Muscle of back (tissue), 13 donors: ENCODE results near the gene NFE2L2. TPM values are rescaled to one million over a fixed set of nuclear protein-coding genes. Genes with fewer than 3 reads are reported as not detected.
A peak's percentile ranks its signal among the peaks of the same experiment; 100 is the strongest.
"Not testable (repeated sequence)": the region's sequence is repeated elsewhere in the genome, so short reads cannot be mapped to it uniquely, and the experiment has no call there.

ENCODE experiments used
- DNase-seq, 3 donors: peaks; one replicate each; pipeline versions ENCODE4 v3.0.0 to v3.0.0-alpha.2; 2013
- long read RNA-seq, 9 donors: transcript quantifications; one replicate each; lab custom pipeline, GENCODE V29; 2026
- polyA plus RNA-seq, 10 donors: library from polyadenylated mRNA; unstranded; fragments of 120-200 nt; gene quantifications; one replicate each; pipeline ENCODE4 v1.2.1, GENCODE V29; 2013; ENCODE audit not compliant: insufficient read length in 10 of 10

The NFE2L2 gene
- 10 to 100 TPM; 49.5 to 73.1 (median 61.7) TPM for polyA plus RNA-seq
- long read RNA-seq, donor 1, transcript NFE2L2-201 (5 exons, 2,853 nt) = major isoform, 17 of 26 reads
- long read RNA-seq, donor 1, partial matches to known transcripts = 0 of 26 reads
- long read RNA-seq, donor 1, other reads (novel, unspliced or antisense) = 0 of 26 reads
- long read RNA-seq, donor 2, transcript NFE2L2-201 (5 exons, 2,853 nt) = major isoform, 7 of 14 reads
- long read RNA-seq, donor 2, partial matches to known transcripts = 0 of 14 reads
- long read RNA-seq, donor 2, other reads (novel, unspliced or antisense) = 0 of 14 reads
- long read RNA-seq, donor 3 = 0 reads
- long read RNA-seq, donor 4, transcript NFE2L2-201 (5 exons, 2,853 nt) = major isoform, 10 of 15 reads
- long read RNA-seq, donor 4, partial matches to known transcripts = 0 of 15 reads
- long read RNA-seq, donor 4, other reads (novel, unspliced or antisense) = 0 of 15 reads
- long read RNA-seq, donor 5, transcript NFE2L2-210 (2 exons, 521 nt) = major isoform, 10 of 21 reads
- long read RNA-seq, donor 5, partial matches to known transcripts = 0 of 21 reads
- long read RNA-seq, donor 5, other reads (novel, unspliced or antisense) = 0 of 21 reads
- long read RNA-seq, donor 6, transcript NFE2L2-202 (5 exons, 2,651 nt) = minor isoform, 7 of 23 reads
- long read RNA-seq, donor 6, transcript NFE2L2-201 (5 exons, 2,853 nt) = major isoform, 13 of 23 reads
- long read RNA-seq, donor 6, partial matches to known transcripts = 0 of 23 reads
- long read RNA-seq, donor 6, other reads (novel, unspliced or antisense) = 0 of 23 reads
- long read RNA-seq, donor 7, transcript NFE2L2-201 (5 exons, 2,853 nt) = major isoform, 8 of 14 reads
- long read RNA-seq, donor 7, partial matches to known transcripts = 0 of 14 reads
- long read RNA-seq, donor 7, other reads (novel, unspliced or antisense) = 0 of 14 reads
- long read RNA-seq, donor 8, transcript NFE2L2-201 (5 exons, 2,853 nt) = major isoform, 8 of 13 reads
- long read RNA-seq, donor 8, partial matches to known transcripts = 0 of 13 reads
- long read RNA-seq, donor 8, other reads (novel, unspliced or antisense) = 0 of 13 reads
- long read RNA-seq, donor 9, partial matches to known transcripts = 0 of 2 reads
- long read RNA-seq, donor 9, other reads (novel, unspliced or antisense) = 0 of 2 reads

GRCh38 chr2:177264693-177265587, at the start of gene NFE2L2:
NFE2L2 (minus strand) TSS chr2:177264727; CDS start chr2:177264576, 151 bp downstream.
- DNase-seq = peak; percentile 95 to 98 (median 96)

DNA sequence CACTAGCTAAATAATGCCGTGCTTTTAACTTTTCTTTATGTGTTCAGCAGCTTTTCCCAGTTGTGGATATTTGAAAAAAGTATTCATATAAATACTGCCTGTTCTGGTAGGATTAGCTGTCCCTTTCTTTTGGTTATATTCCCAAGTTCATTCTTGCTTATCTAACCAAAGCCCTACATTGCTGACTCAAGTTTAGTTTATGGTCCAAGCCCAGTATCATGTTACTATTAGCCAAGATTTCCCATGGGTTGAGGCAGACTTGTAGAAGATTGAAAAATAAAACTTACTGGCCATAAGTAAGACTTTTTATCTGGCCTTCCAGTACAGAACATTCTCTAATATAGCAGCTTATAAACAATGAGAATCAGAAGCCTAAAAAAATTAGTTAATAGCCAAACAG, 49.7 kb upstream of the NFE2L2 start:
- DNase-seq = no peak

DNA sequence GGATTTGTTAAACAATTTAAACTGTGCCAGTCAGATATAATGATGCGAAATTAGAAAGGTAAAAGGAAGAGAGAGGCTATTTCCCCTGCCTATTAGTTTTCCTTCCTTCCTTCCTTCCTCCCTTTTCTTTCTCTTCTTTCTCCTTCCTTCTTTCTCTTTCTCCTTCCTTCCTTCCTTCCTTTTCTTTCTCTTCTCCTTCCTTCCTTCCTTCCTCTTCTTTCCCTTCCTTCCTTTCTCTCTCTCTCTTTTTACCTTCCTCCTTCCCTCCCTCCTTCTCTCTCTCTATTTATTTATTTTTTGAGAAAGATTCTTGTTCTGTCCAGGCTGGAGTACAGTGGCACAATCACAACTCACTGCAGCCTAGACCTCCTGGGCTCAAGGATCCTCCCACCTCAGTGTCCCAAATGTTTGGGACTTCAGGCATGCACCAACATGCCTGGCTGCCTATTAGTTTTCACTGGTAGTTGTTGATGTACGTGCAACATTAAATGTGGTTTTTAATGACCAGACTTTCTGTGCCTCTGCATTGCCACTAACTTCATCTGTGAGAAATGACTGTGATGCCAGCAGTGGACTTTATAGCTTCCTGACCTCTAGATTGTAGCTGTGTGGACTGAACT, 48.7 kb upstream of the NFE2L2 start:
- DNase-seq = no peak

GRCh38 chr2:177312562-177312961, 48.0 kb upstream of the NFE2L2 start:
- DNase-seq = no peak

- DNase-seq = not testable (repeated sequence)
Measured at GRCh38 chr2:177309672-177310309, 45.3 kb upstream of the NFE2L2 start.

GRCh38 chr2:177306550-177306949, 42.0 kb upstream of the NFE2L2 start:
- DNase-seq = no peak

DNA sequence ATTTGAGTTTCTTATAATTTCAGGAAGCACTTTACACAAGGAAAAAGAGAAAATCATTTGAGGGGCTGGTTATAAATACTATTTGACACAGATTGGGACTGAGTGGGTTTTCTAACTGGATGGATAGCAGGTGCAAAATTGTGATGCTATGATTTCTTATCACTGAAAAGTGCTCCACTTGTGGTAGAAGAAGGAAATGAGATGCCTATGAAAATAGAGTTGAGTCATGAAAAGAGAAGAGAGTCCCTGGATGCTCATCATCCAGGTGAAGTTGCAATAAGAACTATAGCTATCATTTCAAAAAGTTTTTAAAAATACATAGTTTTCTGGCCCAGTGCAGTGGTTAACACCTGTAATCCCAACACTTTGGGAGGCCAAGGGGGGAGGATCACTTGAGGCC, 39.4 kb upstream of the NFE2L2 start:
- DNase-seq = no peak

DNA sequence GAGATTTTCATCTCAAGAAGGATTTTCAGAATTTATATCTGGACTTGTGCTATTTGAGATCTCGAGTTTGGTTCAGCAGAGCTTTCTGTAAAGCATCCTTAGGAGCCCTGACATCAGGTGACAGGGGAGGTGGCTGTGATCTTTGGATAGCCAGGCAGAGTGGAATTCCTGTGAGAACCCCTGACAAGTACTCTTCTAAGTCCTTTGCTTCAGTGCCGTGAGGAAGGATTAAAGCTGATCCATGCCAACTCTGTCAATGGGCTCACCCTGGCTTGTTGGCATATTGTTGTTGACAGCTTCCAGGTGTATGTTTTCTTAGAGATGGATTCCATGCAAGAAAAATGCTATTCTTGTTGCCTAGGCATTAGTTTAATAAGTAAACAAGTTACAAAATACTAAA, 38.0 kb upstream of the NFE2L2 start:
- no peak for DNase-seq

DNA sequence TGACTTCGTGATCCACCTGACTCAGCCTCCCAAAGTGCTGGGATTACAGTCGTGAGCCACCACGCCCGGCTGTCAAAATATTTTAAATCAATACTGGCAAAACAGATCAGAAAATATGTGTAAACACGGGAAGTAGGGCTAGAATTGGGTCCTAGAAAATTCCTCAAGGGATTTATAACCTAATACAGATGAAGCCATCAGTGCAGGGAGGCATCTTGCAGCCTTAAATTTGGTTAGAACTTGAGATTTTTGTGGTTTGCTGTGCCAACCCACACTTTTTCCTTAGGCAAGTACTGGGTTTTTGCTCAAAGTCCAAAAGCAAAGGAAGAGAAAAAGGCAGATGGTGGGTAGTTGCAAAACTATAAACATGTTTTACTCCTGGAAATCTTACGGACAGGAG, 33.7 kb upstream of the NFE2L2 start:
- DNase-seq = no peak

DNA sequence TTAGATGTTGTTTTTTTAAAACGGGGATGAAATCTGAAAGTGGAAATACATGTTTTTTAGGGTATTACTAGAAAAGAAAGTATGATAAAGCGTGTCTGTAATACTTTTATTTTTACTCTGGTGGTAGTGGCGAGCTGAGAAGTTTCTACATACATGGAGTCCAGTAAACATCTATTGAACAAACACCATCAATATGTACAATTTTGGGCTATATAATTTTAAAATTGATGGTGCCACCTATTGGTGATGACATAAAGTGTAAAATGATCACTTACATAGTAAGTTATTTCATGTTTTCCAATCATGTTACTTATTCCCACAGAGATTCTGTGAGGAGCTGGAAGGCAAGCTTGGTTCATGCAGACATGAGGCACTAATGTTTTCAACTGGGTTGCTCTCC, 31.5 kb upstream of the NFE2L2 start:
- peak; percentile 33 to 63 (median 37) for DNase-seq

DNA sequence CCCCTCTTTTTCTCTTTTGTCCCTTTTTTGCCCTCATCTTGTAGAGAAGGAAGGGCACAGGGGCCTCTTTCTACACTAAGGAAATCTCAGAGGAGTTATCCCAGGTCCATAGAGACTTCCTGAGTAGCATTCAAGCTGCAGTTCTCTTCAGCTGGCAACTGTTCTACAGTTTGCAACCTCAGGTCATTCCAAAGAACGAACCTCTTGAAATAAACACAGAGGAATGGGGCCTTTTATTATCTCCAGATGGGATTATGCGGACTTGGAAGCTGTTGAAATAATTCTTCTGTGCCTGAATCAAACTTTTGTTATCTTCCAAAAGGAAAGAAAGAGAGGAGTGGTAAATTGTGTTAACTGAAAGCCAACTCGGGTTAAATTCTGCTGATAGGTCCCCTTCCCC, 31.0 kb upstream of the NFE2L2 start:
- DNase-seq = peak; percentile 54 to 82 (median 59)

GRCh38 chr2:177291701-177292100, 27.2 kb upstream of the NFE2L2 start:
- DNase-seq = no peak

- no peak for DNase-seq
Measured at GRCh38 chr2:177289824-177290628, 25.5 kb upstream of the NFE2L2 start.

GRCh38 chr2:177287814-177288213, 23.3 kb upstream of the NFE2L2 start:
- DNase-seq = no peak

- DNase-seq = no peak
Measured at GRCh38 chr2:177285892-177286715, 21.6 kb upstream of the NFE2L2 start.

GRCh38 chr2:177284531-177284930, 20.0 kb upstream of the NFE2L2 start:
- DNase-seq = no peak

DNA sequence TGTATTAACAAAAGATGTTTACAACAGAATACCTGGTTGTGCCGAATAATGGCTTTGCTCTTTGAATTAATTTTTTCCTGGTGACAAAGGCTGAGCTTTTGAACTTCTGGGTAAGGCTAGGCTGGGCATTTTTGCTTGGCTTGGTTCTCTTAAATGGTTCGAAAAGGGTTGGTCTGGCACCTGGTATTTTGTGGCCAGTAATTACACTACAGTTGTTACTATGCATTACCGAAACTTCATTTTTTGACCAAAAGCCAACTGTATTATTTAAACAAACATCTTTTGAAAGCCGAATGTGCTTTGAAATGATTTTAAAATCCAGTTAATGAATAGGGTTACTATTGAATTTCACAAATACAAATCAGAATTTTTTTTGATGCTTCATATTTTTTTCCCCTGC, 19.4 kb upstream of the NFE2L2 start:
- no peak for DNase-seq
